ENCODE results near the gene CAP1. TPM values are rescaled to one million over a fixed set of nuclear protein-coding genes. Genes with fewer than 3 reads are reported as not detected.
A peak's percentile ranks its signal among the peaks of the same experiment; 100 is the strongest.

Gene CAP1
- total RNA-seq, 1 donor from 2014 or later, result 367 TPM

GRCh38 chr1:40039245-40039756 is 1.2 kb upstream of the CAP1 start:
- TF ChIP-seq CTCF (IDR thresholded peaks at IDR 0.05), result peak; percentile 36
- DNase-seq (ENCODE audit: extremely low spot score, unreplicated experiment), result no peak
- H3K36me3 Mint-ChIP-seq (ENCODE audit: unreplicated experiment), result peaks cover 9% of the 10 kb centered on the region
- no peaks in the 10 kb centered on the region for H3K9me3 Mint-ChIP-seq (ENCODE audit: unreplicated experiment)
- peak overlapping the region; percentile 98 for H3K4me3 Mint-ChIP-seq (ENCODE audit: unreplicated experiment)
- peak overlapping the region; percentile 100 for H3K27ac Mint-ChIP-seq (ENCODE audit: unreplicated experiment)
- no peaks in the 10 kb centered on the region for H3K27me3 Mint-ChIP-seq (ENCODE audit: unreplicated experiment)
- H3K4me1 Mint-ChIP-seq (ENCODE audit: unreplicated experiment), result peaks cover 44% of the 10 kb centered on the region

GRCh38 chr1:40039757-40040510 is 595 bp upstream of the CAP1 start:
- peaks cover 49% of the 10 kb centered on the region for H3K4me1 Mint-ChIP-seq (ENCODE audit: unreplicated experiment)
- peaks cover 9% of the 10 kb centered on the region for H3K36me3 Mint-ChIP-seq (ENCODE audit: unreplicated experiment)

GRCh38 chr1:40041466-40041838 is 923 bp downstream of the CAP1 start:
- H3K4me1 Mint-ChIP-seq (ENCODE audit: unreplicated experiment), result peaks cover 57% of the 10 kb centered on the region
- H3K9me3 Mint-ChIP-seq (ENCODE audit: unreplicated experiment), result no peaks in the 10 kb centered on the region

More at GRCh38 chr1:40039757-40040510, 595 bp upstream of the CAP1 start:
- DNase-seq (ENCODE audit: extremely low spot score, unreplicated experiment), result peak; percentile 89
- H3K27ac Mint-ChIP-seq (ENCODE audit: unreplicated experiment), result peak overlapping the region; percentile 100
- no peaks in the 10 kb centered on the region for H3K27me3 Mint-ChIP-seq (ENCODE audit: unreplicated experiment)
- no peaks in the 10 kb centered on the region for H3K9me3 Mint-ChIP-seq (ENCODE audit: unreplicated experiment)
- peak overlapping the region; percentile 98 for H3K4me3 Mint-ChIP-seq (ENCODE audit: unreplicated experiment)
- no peak for TF ChIP-seq CTCF (IDR thresholded peaks at IDR 0.05)

GRCh38 chr1:40042341-40042740 is 1.8 kb downstream of the CAP1 start:
- H3K4me1 Mint-ChIP-seq (ENCODE audit: unreplicated experiment), result peaks cover 62% of the 10 kb centered on the region
- DNase-seq (ENCODE audit: extremely low spot score, unreplicated experiment), result no peak
- no peak for TF ChIP-seq CTCF (IDR thresholded peaks at IDR 0.05)
- H3K27me3 Mint-ChIP-seq (ENCODE audit: unreplicated experiment), result no peaks in the 10 kb centered on the region
- peak overlapping the region; percentile 42 for H3K27ac Mint-ChIP-seq (ENCODE audit: unreplicated experiment)
- H3K4me3 Mint-ChIP-seq (ENCODE audit: unreplicated experiment), result peak overlapping the region; percentile 98
- H3K9me3 Mint-ChIP-seq (ENCODE audit: unreplicated experiment), result no peaks in the 10 kb centered on the region
- H3K36me3 Mint-ChIP-seq (ENCODE audit: unreplicated experiment), result peaks cover 10% of the 10 kb centered on the region

More at GRCh38 chr1:40041466-40041838, 923 bp downstream of the CAP1 start:
- DNase-seq (ENCODE audit: extremely low spot score, unreplicated experiment), result no peak
- Mint-ChIP-seq H3K27ac (ENCODE audit: unreplicated experiment) (peak overlapping the region; percentile 100), H3K36me3 (ENCODE audit: unreplicated experiment) (peaks cover 10% of the 10 kb centered on the region), H3K27me3 (ENCODE audit: unreplicated experiment) (no peaks in the 10 kb centered on the region), H3K4me3 (ENCODE audit: unreplicated experiment) (peak overlapping the region; percentile 98)
- no peak for TF ChIP-seq CTCF (IDR thresholded peaks at IDR 0.05)

- Mint-ChIP-seq H3K9me3 (ENCODE audit: unreplicated experiment) (no peaks in the 10 kb centered on the region), H3K4me3 (ENCODE audit: unreplicated experiment) (peak overlapping the region; percentile 40), H3K27ac (ENCODE audit: unreplicated experiment) (peak overlapping the region; percentile 78), H3K36me3 (ENCODE audit: unreplicated experiment) (peaks cover 15% of the 10 kb centered on the region), H3K27me3 (ENCODE audit: unreplicated experiment) (no peaks in the 10 kb centered on the region), H3K4me1 (ENCODE audit: unreplicated experiment) (peaks cover 67% of the 10 kb centered on the region)
- no peak for TF ChIP-seq CTCF (IDR thresholded peaks at IDR 0.05)
- DNase-seq (ENCODE audit: extremely low spot score, unreplicated experiment), result no peak
Observed at GRCh38 chr1:40044110-40044509, 3.6 kb downstream of the CAP1 start.
